Inflammatory macrophage treated with lipopolysaccharide for 1 hour (primary cell): Measurements from ENCODE around the gene PAIP2.
"Not testable (repeated sequence)": the region's sequence is repeated elsewhere in the genome, so short reads cannot be mapped to it uniquely, and the experiment has no call there.

Experiments
- DNase-seq, 2 donors: peaks; one replicate each; pipeline ENCODE4 v3.0.0-alpha.2; 2020 to 2022

PAIP2 gene

GRCh38 chr5:139393497-139394122 is 52.0 kb downstream of the PAIP2 start:
- no peak for DNase-seq

DNA sequence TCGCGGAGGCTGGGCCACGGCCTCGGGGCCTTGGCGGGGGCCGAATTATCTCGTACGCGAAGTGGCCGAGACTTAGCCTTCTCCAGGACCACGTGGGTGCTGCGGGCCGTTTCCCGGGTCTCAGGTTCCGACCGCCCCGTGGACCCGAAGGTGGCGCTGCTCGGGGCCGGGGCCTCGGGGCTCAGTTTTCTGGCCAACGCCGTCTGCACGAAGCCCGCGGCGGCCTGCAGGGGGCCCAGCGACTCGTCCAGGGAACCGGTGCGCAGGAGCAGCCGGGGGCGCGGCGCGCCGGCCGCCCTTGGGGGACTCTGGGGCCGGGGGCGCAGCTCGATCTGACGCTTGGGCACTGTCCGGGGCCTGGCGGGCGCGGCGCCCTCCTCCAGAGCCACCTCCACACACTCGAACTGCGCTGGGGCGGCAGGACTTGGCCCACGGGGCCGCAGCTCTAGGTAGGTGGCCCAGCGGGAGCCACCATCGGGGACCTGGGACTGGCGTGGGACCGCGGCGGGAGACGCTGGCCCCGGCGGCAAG is 52.5 kb downstream of the PAIP2 start:
- peak in 1 of 2 donors; percentile 8 for DNase-seq

DNA sequence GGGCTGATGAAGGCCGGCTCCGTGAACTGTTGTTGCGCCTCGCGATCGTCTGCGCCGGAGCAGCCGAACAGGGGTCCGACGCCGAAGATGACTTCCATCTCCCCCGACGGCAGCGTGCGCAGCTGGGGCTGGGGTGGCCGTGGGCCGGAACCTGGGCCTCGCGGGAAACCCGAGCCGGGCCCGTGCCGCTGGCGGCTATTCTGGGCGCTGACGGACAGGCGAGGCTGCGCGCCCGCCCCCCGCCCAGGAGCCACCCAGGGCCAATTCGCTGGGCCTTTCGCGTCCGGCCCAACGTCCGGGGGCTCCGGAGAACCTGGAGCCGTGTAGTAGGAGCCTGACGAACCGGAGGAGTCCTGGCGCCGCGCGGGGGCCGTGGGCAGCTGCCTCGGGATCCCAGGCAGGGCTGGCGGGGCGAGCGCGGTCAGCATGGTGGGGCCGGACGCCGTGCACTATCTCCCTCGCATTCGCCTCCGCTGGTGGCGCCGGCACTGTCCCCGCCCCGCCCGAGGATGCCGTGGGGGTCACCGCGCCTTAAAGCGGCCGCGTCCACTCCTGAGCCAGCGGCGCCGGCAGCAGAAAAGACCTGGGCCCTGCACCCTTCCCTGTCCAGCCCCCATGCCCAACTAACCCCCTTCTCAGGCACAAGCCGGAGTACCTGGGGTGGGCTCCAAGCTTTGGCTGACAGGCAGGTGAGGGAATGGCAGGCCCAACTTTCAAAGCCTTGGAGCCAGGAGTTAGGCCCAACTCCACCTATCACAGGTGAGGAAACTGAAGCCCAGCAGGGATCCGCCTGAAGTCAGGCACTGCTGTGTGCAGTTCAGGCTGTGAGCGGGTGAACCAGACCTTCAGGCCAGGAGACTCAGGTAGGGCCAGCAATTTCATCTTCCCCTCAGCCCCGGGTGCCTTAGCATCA is 53.3 kb downstream of the PAIP2 start, which contains the start of gene PROB1:
Gene PROB1, minus strand, starts transcription at position 451 of the 913 bp plus-strand sequence. Its CDS starts 23 bp downstream, at position 428.
- DNase-seq = no peak

GRCh38 chr5:139395844-139396640 is 54.4 kb downstream of the PAIP2 start:
- DNase-seq = no peak

- DNase-seq = no peak
These were observed 55.0 kb downstream of the PAIP2 start for GRCh38 chr5:139396691-139397090.

GRCh38 chr5:139397921-139398320 is 56.3 kb downstream of the PAIP2 start:
- no peak for DNase-seq

- no peak for DNase-seq
These were observed 58.0 kb downstream of the PAIP2 start for GRCh38 chr5:139399501-139400121.

DNA sequence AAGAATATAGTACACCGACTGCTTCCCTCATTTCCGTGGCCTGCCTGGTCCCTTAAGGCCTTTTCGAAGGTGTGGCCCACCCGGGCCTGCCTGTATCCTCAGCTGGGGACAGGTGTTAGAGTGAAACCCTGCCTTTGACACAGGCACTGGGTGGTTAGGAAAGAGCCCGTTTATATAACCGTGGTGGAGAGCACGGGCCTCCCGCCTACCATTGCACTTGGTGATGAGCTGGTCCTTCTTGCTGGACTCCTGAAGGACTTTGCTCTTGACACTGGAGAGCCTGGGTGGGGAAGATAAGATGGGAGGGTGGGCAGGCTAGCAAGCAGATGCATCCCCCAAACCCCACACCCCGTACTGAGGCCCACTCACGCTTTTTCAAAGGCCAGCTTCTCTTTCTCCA is 59.9 kb downstream of the PAIP2 start:
- DNase-seq = no peak

DNA sequence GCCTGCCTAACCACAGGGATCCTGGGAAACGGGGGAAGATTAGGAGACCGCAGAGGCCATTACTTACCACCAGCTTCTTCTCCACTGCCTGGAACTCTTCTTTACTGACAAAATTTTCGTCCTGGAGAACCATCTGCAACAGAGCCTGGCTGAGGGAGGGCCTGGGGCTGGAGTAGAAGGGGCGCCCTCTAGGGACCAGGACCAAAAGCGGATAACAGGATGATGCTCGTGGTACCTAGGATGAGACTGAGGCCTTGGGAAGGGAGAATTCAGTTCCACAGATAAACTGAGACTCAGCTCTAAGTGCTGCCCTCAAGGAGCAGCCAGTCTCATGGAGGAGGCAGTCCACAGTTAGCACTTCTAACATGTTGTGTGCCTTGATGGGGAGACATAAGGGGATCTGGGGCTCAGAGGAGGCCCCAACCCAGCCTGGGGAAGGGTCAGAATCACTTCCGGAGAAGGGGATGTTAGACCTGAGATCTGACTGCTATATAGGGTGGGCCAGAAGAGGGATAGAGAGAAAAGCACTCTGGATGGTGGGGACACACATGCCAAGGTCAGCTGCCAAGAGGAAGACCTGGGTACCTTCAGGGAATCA is 61.0 kb downstream of the PAIP2 start:
- peak; percentile 17 to 33 for DNase-seq

GRCh38 chr5:139403418-139403786 is 61.7 kb downstream of the PAIP2 start:
- no peak for DNase-seq

DNA sequence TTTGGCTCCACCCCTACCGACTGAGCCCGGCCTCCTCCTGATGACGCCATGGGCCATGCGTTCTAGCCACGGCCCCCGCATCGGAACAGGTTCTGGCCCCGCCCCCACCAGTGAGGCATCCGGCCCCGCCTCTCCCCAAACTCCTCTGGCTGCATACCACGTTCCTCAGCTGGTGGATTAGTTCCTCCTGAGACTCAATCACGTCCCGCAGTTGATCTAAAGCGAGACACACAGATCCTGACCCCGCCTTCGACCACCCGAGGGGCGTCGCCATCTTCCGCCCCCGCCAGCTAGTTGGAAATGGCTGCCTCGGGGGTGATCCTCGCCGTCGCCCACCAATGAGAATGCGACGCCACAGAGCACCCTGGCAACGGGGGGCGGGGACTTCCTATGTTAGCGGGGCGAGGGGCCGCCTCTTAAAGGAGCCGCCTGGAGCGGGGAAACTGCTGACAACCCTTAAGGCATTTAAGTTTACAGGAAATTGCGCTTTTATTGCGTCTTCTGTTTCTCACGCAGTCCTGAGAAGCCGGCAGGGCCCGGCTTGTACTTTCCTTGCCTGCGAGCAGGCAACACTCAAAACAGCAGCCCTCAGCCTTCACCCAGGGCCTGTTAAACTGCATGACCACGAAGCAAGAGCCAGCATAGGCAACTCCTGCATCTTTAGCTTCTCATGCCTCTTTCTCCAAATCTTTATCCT is 62.3 kb downstream of the PAIP2 start, which contains the start of gene SPATA24:
Gene SPATA24, minus strand, starts transcription at position 303 of the 697 bp plus-strand sequence. Its CDS starts 29 bp downstream, at position 274.
- peak; percentile 95 to 97 for DNase-seq

- no peak for DNase-seq
These were observed 62.8 kb downstream of the PAIP2 start for GRCh38 chr5:139404484-139404840.

- no peak for DNase-seq
These were observed 65.3 kb downstream of the PAIP2 start for GRCh38 chr5:139406963-139407362.

DNA sequence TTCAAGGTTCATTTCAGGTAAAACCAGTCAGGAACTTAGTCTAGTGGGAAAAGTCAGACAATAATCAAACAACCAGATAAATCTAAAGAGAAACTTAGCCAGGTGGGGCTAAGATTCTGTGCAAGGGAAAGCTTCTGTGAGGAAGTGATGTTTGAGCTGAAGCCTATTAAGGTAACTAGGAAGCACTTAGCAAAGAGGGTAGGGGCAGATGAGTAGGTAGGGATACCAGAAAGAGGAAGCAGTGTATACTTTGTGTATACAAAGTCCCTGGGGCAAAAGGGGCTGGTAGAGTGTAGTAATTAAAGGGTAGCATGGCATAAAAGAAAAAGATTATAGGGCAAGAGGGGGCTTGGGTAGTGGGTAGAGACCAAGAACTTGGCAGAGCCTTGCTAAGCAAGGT is 65.9 kb downstream of the PAIP2 start:
- DNase-seq = no peak

GRCh38 chr5:139408191-139408590 is 66.5 kb downstream of the PAIP2 start:
- no peak for DNase-seq

GRCh38 chr5:139409116-139409515 is 67.5 kb downstream of the PAIP2 start:
- not testable (repeated sequence) for DNase-seq

- no peak for DNase-seq
These were observed 68.7 kb downstream of the PAIP2 start for GRCh38 chr5:139410121-139410992.

DNA sequence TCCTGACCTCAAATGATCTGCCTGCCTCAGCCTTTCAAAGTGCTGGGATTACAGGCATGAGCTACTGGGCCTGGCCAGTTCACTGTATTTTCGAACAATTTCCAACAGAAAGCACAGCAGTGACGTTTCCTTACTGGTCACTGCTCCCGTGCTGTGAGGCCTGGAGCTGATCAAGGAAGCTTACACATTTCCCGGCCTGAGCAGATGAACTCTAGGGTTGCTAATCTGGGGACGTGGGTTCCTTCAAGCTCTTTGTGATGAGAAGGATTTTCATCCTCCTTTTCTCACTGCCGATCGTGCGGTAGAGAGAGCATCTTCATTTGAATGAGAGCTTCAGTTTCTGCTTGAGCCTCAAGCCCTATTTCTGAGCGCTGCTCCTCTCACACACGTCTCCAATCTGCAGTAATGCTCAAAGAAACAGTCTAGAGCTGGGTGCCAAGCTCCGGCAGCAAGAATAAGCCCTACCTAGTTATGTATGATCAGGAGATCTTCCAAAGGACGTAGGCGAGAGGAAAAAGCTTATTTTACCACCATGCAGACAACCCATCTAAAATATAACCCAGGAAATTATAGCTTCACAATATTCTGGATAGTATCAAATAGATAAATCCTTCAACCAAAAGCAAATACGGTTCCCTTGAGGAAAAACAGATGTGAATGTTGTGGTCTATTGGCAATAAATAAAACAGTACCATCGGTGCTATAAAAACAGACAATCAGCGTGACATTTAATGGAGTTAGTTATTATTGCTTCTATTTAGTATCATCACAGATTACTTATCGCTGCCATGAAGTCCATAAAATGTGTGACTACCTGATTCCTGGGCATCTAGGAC is 69.6 kb downstream of the PAIP2 start:
- DNase-seq = no peak

DNA sequence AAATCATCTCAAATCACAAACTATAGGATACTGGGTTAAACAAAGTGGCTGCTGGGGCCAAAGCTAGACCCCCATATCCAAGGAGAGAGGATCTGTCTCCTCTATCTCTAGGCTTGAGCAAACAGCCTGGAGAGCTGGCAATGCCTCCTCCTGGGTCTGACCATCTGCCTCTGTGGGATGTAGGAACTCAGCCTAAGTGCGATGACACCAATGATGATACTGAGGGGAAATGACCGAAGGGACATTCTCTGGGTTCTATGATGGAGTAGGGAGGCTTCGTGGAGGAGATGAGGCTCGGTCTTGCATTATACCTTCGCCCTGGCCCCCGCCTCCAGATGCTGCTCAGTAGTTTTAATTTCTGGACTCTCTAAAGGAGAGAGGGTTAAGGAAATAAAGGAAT is 71.5 kb downstream of the PAIP2 start:
- no peak for DNase-seq
